SH-SY5Y (cell line): Measurements from ENCODE around the gene CREBBP.

Source experiments
- GATA2 ChIP-seq: IDR thresholded peaks from 2 replicates; pipeline ENCODE4 v1.6.1; 2011; ENCODE audit warnings: mild to moderate bottlenecking, low read depth, low read length
- GATA3 ChIP-seq: IDR thresholded peaks from 2 replicates; pipeline ENCODE4 v1.6.1; 2011; ENCODE audit warnings: low read depth, mild to moderate bottlenecking, low read length, moderate library complexity

DNA sequence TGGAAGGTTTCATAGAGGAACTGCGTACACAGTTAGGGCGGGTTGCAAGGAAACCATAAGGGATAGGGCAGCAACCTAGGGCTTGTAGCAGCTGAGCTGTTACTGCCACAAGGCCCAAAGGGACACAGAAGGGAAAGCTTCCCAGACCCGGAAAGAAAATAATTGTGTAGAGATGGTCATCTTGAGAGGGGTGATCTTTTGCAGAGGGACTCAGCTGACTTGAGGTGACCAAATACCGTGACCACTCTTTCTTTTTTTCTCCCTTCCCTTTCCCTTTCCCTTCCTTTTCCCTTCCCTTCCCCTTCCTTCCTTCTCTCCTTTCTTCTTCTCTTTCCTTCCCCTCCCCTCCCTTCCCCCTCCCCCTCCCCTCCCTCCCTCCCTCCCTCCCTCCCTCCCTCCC, 8.5 kb upstream of the CREBBP start:
- TF ChIP-seq GATA2 (no peak), GATA3 (no peak)
